ENCODE results near the gene GRHPR.

DNA sequence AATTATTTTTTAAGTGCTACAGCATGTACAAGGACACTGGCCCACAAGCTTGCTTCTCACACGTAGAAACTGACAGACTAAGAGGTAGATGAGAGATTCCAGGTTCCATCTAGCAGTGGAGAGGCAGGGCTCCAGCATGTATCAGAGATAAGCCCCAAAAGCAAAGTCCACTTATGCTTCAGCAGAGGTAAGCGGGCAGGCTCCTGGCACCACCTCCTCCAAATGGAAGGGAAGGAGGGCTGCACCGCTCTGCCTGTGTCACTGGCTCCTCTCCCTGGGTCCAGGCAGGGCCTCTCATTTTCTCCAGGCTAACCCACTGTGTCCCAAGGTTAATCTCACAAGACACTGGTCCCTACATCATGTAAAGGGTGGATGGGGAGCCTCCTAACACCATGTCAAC, 15.9 kb downstream of the GRHPR start:
- TF ChIP-seq RAD21 (conservative IDR thresholded peaks at IDR 0.05) (no peak), TAF1 (IDR thresholded peaks at IDR 0.05; ENCODE audit: low read depth) (no peak), EZH2 (IDR thresholded peaks at IDR 0.05; ENCODE audit: borderline replicate concordance, insufficient read depth, low read length, poor library complexity, severe bottlenecking) (no peak), MXI1 (conservative IDR thresholded peaks at IDR 0.05; ENCODE audit: poor library complexity, severe bottlenecking) (no peak), POLR2AphosphoS5 (IDR thresholded peaks at IDR 0.05) (no peak)
- TF ChIP-seq, protein P1, sequence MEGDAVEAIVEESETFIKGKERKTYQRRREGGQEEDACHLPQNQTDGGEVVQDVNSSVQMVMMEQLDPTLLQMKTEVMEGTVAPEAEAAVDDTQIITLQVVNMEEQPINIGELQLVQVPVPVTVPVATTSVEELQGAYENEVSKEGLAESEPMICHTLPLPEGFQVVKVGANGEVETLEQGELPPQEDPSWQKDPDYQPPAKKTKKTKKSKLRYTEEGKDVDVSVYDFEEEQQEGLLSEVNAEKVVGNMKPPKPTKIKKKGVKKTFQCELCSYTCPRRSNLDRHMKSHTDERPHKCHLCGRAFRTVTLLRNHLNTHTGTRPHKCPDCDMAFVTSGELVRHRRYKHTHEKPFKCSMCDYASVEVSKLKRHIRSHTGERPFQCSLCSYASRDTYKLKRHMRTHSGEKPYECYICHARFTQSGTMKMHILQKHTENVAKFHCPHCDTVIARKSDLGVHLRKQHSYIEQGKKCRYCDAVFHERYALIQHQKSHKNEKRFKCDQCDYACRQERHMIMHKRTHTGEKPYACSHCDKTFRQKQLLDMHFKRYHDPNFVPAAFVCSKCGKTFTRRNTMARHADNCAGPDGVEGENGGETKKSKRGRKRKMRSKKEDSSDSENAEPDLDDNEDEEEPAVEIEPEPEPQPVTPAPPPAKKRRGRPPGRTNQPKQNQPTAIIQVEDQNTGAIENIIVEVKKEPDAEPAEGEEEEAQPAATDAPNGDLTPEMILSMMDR (IDR thresholded peaks at IDR 0.05; ENCODE audit: poor library complexity, severe bottlenecking): no peak
